PFSK-1 (cell line): ENCODE results near the gene ATG16L2.

Source experiments
- FOXP2 ChIP-seq: optimal IDR thresholded peaks from 2 replicates; pipeline ENCODE3; 2011; ENCODE audit warnings: borderline replicate concordance, control low read depth, inconsistent platforms; ENCODE audit not compliant: insufficient read depth; ENCODE audit errors: extremely low read length, extremely low read depth
- POLR2AphosphoS5 ChIP-seq: IDR thresholded peaks from 2 replicates; pipeline ENCODE4 v1.6.1; 2012; ENCODE audit warnings: low read depth, mild to moderate bottlenecking, control low read depth, low read length, moderate library complexity
- REST ChIP-seq, 2 experiments: IDR thresholded peaks; 2 replicates each; pipeline versions ENCODE4 v1.6.1 to v1.8.0; 2011 to 2012; ENCODE audit warnings: low read depth in 2 of 2, low read length in 2 of 2, control low read depth in 1 of 2, inconsistent platforms in 1 of 2, mild to moderate bottlenecking in 1 of 2, moderate library complexity in 1 of 2; ENCODE audit not compliant: insufficient read depth in 1 of 2
- SIN3A ChIP-seq: IDR thresholded peaks from 2 replicates; pipeline ENCODE4 v1.6.1; 2012; ENCODE audit warnings: mild to moderate bottlenecking, low read length, moderate library complexity, borderline replicate concordance; ENCODE audit not compliant: insufficient read depth
- TAF1 ChIP-seq: IDR thresholded peaks from 2 replicates; pipeline ENCODE4 v1.6.1; 2012; ENCODE audit warnings: low read length, control low read depth, borderline replicate concordance; ENCODE audit not compliant: insufficient read depth

ATG16L2 gene

DNA sequence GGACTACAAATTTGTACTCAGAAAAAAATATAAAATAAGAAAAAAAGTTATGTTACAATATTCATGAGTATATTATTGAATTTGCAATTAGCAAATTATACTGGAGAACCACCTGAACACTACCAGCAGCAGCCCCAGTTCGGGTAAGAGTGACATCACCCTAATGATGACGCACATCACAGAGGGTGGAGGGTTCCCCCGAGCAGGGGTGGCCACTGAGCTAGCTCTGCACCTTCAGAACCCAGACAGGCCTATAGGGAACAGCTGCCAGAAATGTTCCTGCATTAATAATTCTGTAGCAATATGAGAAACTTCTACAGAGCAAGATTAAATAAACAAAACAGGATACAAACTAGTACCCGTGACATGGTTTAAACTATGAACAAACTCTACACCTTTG, 44.5 kb upstream of the ATG16L2 start:
- no peak for TF ChIP-seq FOXP2
- no peak for TF ChIP-seq POLR2AphosphoS5
- no peak for TF ChIP-seq TAF1
- no peak for TF ChIP-seq SIN3A
- no peak for TF ChIP-seq REST (IDR thresholded peaks at IDR 0.05; ENCODE audit: insufficient read depth in 1 of 2, low read depth in 2 of 2, low read length in 2 of 2)

DNA sequence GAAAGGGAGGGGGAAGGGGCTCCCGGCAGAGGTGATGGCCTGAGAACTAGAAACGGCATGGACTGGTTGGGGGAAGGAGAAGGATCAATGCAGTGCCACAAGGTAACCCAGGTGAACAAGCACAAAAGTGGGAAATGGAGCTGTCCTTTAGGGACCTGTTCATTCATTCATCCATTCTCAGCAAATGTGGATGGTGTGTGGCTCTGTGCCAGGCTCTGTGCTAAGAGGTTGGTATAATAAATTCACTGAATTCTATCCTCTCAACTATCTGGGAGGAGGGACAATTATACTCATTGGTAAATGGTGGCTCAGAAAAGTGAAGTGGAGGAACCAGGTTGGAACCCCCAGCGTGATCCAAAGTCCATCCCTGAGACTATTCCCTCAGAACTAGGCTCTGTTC, 43.4 kb upstream of the ATG16L2 start:
- TF ChIP-seq FOXP2 (no peak), TAF1 (no peak), SIN3A (no peak), POLR2AphosphoS5 (no peak), REST (IDR thresholded peaks at IDR 0.05; ENCODE audit: insufficient read depth in 1 of 2, low read depth in 2 of 2, low read length in 2 of 2) (no peak)

GRCh38 chr11:72771507-72771906, 42.7 kb upstream of the ATG16L2 start:
- TF ChIP-seq POLR2AphosphoS5 (no peak), TAF1 (no peak), REST (IDR thresholded peaks at IDR 0.05; ENCODE audit: insufficient read depth in 1 of 2, low read depth in 2 of 2, low read length in 2 of 2) (no peak), SIN3A (no peak), FOXP2 (no peak)

- TF ChIP-seq SIN3A (no peak), REST (IDR thresholded peaks at IDR 0.05; ENCODE audit: insufficient read depth in 1 of 2, low read depth in 2 of 2, low read length in 2 of 2) (no peak), TAF1 (no peak), POLR2AphosphoS5 (no peak), FOXP2 (no peak)
Observed at GRCh38 chr11:72772059-72772458, 42.2 kb upstream of the ATG16L2 start.

- TF ChIP-seq SIN3A: peak; percentile 66; the same call in 1 of the 2 replicates
- no peak for TF ChIP-seq TAF1
- TF ChIP-seq POLR2AphosphoS5: no peak
- no peak for TF ChIP-seq REST (IDR thresholded peaks at IDR 0.05; ENCODE audit: insufficient read depth in 1 of 2, low read depth in 2 of 2, low read length in 2 of 2)
- TF ChIP-seq FOXP2: peak; percentile 74
Observed at GRCh38 chr11:72773291-72773690, 40.9 kb upstream of the ATG16L2 start.
